MCF 10A (cell line): ENCODE results near the gene IL1A. TPM values are rescaled to one million over a fixed set of nuclear protein-coding genes. Genes with fewer than 3 reads are reported as not detected.

Experiments used
- BruUV-seq: library from RNA; stranded (reverse); fragments of 400-500 nt; replicated peaks from 2 replicates; lab custom pipeline; 2021; lab: Mats Ljungman, UMichigan
- CTCF ChIA-PET: fragments of 300-600 bp; sonication (Branson Sonifier 250); formaldehyde crosslinking; extraction: SDS; loops from one replicate; lab custom pipeline; 2021; ENCODE audit warnings: antibody characterized with exemption, inconsistent platforms; lab: Yijun Ruan, JAX
- POLR2A ChIA-PET: fragments of 300-600, 350-650 bp; sonication (Branson Sonifier 250); formaldehyde crosslinking; extraction: SDS; loops from one replicate; lab custom pipeline; 2020; ENCODE audit warnings: antibody characterized with exemption, inconsistent platforms; lab: Yijun Ruan, JAX
- DNase-seq: peaks from one replicate; pipeline ENCODE4 v3.0.0-alpha.2; 2018; ENCODE audit not compliant: unreplicated experiment
- H3K27ac Mint-ChIP-seq: one replicate; pipeline ENCODE4 v1.8.0; 2022; ENCODE audit warnings: mild to moderate bottlenecking, low read depth, mixed read lengths; ENCODE audit not compliant: unreplicated experiment
- H3K27me3 Mint-ChIP-seq: one replicate; pipeline ENCODE4 v1.8.0; 2022; ENCODE audit warnings: mixed read lengths; ENCODE audit not compliant: insufficient read depth, unreplicated experiment
- H3K36me3 Mint-ChIP-seq: one replicate; pipeline ENCODE4 v1.8.0; 2022; ENCODE audit warnings: mild to moderate bottlenecking, moderate library complexity, mixed read lengths; ENCODE audit not compliant: insufficient read depth, unreplicated experiment
- H3K4me1 Mint-ChIP-seq: one replicate; pipeline ENCODE4 v1.8.0; 2022; ENCODE audit warnings: mixed read lengths; ENCODE audit not compliant: insufficient read depth, unreplicated experiment
- H3K4me3 Mint-ChIP-seq: one replicate; pipeline ENCODE4 v1.8.0; 2022; ENCODE audit warnings: mild to moderate bottlenecking, moderate library complexity, mixed read lengths; ENCODE audit not compliant: unreplicated experiment
- H3K9me3 Mint-ChIP-seq: one replicate; pipeline ENCODE4 v1.8.0; 2022; ENCODE audit warnings: mixed read lengths; ENCODE audit not compliant: unreplicated experiment
- intact Hi-C: fragments of 100-400 bp; cut with micrococcal nuclease; formaldehyde crosslinking; loops from 2 replicates; pipeline ENCODE4 v1.14.1; 2022
- total RNA-seq: library from RNA; stranded (reverse); gene quantifications from 2 replicates; pipeline ENCODE4 v1.2.3, GENCODE V29; 2022
- TF ChIP-seq, protein P1 (sequence below): fragments of 200-600 bp; IDR thresholded peaks from one replicate; pipeline ENCODE4 v1.8.0; 2022; ENCODE audit warnings: antibody characterized with exemption, mild to moderate bottlenecking; ENCODE audit not compliant: unreplicated experiment

Gene IL1A
- total RNA-seq, 1 experiment from 2014 or later = 170 TPM

- peak overlapping the region; percentile 19 for H3K27ac Mint-ChIP-seq
- BruUV-seq = no TSS peak
- H3K36me3 Mint-ChIP-seq = peaks cover 6% of the 10 kb centered on the region
- intact Hi-C loops = no loop called here
- no peak overlapping the region for H3K4me3 Mint-ChIP-seq
- DNase-seq = no peak
- H3K4me1 Mint-ChIP-seq = peaks cover 15% of the 10 kb centered on the region
- TF ChIP-seq, protein P1, sequence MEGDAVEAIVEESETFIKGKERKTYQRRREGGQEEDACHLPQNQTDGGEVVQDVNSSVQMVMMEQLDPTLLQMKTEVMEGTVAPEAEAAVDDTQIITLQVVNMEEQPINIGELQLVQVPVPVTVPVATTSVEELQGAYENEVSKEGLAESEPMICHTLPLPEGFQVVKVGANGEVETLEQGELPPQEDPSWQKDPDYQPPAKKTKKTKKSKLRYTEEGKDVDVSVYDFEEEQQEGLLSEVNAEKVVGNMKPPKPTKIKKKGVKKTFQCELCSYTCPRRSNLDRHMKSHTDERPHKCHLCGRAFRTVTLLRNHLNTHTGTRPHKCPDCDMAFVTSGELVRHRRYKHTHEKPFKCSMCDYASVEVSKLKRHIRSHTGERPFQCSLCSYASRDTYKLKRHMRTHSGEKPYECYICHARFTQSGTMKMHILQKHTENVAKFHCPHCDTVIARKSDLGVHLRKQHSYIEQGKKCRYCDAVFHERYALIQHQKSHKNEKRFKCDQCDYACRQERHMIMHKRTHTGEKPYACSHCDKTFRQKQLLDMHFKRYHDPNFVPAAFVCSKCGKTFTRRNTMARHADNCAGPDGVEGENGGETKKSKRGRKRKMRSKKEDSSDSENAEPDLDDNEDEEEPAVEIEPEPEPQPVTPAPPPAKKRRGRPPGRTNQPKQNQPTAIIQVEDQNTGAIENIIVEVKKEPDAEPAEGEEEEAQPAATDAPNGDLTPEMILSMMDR = no peak
- ChIA-PET CTCF (interaction anchor here (0.7 to 1.1 kb wide), 2 partner anchors 52 to 111 kb away, joined by 4 to 5 read pairs; no protein-coding TSS in a partner anchor), POLR2A (interaction anchor here (0.7 kb wide), 1 partner anchor 48 kb away, joined by 3 read pairs; no protein-coding TSS in a partner anchor)
- no peaks in the 10 kb centered on the region for H3K9me3 Mint-ChIP-seq
- H3K27me3 Mint-ChIP-seq = no peaks in the 10 kb centered on the region
Observed at GRCh38 chr2:112830682-112831512, 46.6 kb upstream of the IL1A start.

DNA sequence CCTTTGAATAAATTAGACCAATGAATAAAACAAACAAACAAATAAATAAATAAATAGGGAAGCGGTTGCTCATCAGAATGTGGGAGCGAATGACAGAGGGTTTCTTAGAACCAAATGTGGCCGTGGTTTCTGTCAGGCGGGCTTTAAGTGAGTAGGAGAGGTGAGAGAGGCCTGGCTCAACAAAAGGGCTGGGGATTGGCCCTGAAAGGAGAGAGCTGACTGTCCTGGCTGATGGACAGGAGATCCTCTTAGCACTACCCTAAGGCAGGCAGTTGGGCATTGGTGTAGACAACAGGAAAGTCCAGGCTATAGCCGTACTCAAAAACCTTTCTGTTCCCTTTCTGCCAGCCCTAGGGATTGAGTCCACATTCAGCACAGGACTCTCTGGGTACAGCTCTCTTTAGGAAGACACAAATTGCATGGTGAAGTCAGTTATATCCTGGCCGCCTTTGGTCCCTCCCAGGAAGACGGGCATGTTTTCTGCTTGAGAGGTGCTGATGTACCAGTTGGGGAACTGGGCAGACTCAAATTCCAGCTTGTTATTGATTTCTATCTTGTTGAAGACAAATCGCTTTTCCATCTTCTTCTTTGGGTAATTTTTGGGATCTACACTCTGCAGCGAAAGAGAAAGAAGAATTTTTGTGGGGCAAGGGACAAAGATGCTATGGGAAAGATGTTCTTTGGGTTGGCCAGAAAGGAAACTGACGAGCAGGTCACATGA lies 45.8 kb upstream of the IL1A start:
- no TSS peak for BruUV-seq
- Mint-ChIP-seq H3K27me3 (no peaks in the 10 kb centered on the region), H3K27ac (peak overlapping the region; percentile 19), H3K36me3 (peaks cover 6% of the 10 kb centered on the region), H3K4me3 (no peak overlapping the region), H3K4me1 (peaks cover 9% of the 10 kb centered on the region), H3K9me3 (no peaks in the 10 kb centered on the region)
- intact Hi-C loops = no loop called here
- ChIA-PET POLR2A (interaction anchor here (0.7 to 1.4 kb wide), 3 partner anchors 36 to 137 kb away, joined by 3 to 4 read pairs (median 3); no protein-coding TSS in a partner anchor), CTCF (interaction anchor here (0.6 to 1.3 kb wide), 6 partner anchors 12 to 227 kb away, joined by 3 to 7 read pairs (median 4); no protein-coding TSS in a partner anchor)
- TF ChIP-seq, protein P1 = no peak
- DNase-seq = no peak

GRCh38 chr2:112829101-112829960 lies 45.0 kb upstream of the IL1A start:
- intact Hi-C loops = no loop called here
- POLR2A ChIA-PET = interaction anchor here (0.7 to 1.4 kb wide), 2 partner anchors 36 to 136 kb away, joined by 3 to 4 read pairs; no protein-coding TSS in a partner anchor
- no peak overlapping the region for H3K4me3 Mint-ChIP-seq

More at GRCh38 chr2:112829101-112829960, 45.0 kb upstream of the IL1A start:
- no peak overlapping the region for H3K27ac Mint-ChIP-seq
- no peak for DNase-seq
- H3K27me3 Mint-ChIP-seq = no peaks in the 10 kb centered on the region
- H3K4me1 Mint-ChIP-seq = peaks cover 15% of the 10 kb centered on the region
- H3K9me3 Mint-ChIP-seq = no peaks in the 10 kb centered on the region
- CTCF ChIA-PET = interaction anchor here (0.6 to 1.3 kb wide), 4 partner anchors 11 to 228 kb away, joined by 3 to 7 read pairs (median 4); no protein-coding TSS in a partner anchor
- no TSS peak for BruUV-seq
- TF ChIP-seq, protein P1 = no peak
- H3K36me3 Mint-ChIP-seq = peaks cover 6% of the 10 kb centered on the region
